Measurements from ENCODE around the gene HIF1AN. TPM values are rescaled to one million over a fixed set of nuclear protein-coding genes. Genes with fewer than 3 reads are reported as not detected.
"Not testable (repeated sequence)": the region's sequence is repeated elsewhere in the genome, so short reads cannot be mapped to it uniquely, and the experiment has no call there.

The HIF1AN gene
- polyA plus RNA-seq, 1 donor, result 40.1 TPM

GRCh38 chr10:100567249-100567648, 31.5 kb downstream of the HIF1AN start:
- no peak for DNase-seq

DNA sequence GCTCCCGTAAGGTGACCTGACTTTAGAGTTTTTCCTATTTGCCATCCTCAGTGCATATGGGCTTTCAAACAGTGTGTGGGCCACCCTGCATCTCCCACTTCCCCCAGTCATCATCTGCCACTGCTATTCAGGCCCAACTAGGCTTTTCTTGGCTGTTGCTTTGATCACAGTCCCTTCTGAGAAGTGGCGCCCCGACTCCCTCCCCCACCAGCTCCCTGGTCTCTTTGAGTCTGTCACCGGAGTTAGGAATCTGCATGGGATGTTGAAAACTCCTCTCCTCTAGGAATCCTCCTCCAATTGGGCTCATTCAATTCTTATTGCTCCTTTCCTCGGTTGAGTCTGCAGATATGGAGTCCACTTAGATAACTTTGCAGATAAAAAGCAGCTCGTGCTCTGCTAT, 32.1 kb downstream of the HIF1AN start:
- no peak for DNase-seq

DNA sequence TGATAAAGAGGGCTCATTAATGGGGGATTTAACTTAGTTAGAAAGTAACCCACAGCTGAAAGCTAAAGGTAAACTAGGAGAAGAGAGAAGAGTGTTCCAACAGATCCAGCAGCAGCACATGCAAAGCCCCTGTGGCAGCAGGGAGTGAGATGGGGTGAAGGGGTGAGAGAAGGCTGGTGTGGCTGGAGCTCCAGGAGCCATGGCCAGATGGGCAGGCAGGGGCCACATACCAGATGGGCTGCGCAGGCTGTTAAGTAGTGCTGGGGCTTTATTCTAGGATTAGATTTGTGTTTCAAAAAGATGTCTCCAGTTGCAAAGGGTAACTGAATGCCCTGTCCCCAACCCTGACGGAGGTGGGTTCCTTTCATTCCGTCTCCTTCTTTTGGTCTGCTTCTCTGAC, 33.2 kb downstream of the HIF1AN start:
- no peak for DNase-seq

- DNase-seq, result no peak
Observed at GRCh38 chr10:100569687-100570481, 34.1 kb downstream of the HIF1AN start.

DNA sequence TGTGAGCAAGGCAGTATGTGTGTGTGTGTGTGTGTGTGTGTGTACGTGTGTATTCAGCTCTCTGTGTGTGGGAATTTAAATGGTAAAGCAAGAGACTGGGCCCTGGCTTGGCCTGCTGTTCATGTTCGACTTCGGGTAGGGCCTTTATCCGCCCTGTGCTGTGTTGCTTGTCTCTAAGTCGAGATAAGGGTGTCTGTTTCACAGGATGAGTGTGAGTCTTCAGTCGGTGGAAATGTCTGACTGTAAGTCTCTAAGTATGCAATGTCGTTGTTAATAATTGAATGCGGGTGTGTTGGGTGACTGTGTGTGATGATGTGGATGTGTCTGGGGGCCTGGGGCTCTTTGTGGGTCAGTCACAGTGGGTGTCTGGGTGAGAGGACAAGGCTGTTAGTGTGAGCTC, 34.8 kb downstream of the HIF1AN start:
- DNase-seq, result no peak

- no peak for DNase-seq
Observed at GRCh38 chr10:100571084-100571856, 35.5 kb downstream of the HIF1AN start.

- not testable (repeated sequence) for DNase-seq
Observed at GRCh38 chr10:100575146-100575545, 39.4 kb downstream of the HIF1AN start.

DNA sequence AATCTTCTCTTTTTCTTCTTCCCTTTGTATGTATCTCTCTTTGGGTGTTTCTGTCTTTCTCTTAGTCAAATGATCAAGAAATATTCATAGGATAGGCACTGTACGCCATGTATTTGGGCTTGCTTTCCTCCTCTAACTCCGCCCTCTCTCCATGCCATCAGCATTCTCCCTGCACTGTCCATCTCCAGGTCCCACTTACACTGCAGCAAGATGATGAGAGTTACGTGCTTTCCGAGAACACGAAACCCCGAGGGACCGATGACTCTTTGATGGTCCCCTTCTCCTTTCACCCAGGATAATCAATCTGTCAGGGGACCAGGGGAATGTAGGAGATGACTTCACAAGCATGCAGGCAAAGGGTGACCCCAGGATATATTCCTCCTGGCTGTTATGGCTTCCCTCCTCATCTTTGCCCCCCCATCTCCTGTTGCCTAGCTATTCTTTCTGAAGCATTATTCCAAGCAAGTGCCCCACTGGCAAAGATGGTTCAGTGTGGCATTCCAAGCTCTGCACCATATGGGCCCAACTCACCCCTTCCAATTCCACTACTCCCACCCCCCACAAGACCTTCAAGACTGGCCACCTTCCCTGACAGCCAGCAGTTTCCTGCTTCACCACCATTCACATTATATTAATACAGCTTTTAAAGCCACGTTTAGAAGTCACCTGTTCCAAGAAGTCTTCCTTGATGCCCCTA, 40.0 kb downstream of the HIF1AN start:
- no peak for DNase-seq

- DNase-seq, result no peak
Observed at GRCh38 chr10:100576282-100576635, 40.5 kb downstream of the HIF1AN start.

DNA sequence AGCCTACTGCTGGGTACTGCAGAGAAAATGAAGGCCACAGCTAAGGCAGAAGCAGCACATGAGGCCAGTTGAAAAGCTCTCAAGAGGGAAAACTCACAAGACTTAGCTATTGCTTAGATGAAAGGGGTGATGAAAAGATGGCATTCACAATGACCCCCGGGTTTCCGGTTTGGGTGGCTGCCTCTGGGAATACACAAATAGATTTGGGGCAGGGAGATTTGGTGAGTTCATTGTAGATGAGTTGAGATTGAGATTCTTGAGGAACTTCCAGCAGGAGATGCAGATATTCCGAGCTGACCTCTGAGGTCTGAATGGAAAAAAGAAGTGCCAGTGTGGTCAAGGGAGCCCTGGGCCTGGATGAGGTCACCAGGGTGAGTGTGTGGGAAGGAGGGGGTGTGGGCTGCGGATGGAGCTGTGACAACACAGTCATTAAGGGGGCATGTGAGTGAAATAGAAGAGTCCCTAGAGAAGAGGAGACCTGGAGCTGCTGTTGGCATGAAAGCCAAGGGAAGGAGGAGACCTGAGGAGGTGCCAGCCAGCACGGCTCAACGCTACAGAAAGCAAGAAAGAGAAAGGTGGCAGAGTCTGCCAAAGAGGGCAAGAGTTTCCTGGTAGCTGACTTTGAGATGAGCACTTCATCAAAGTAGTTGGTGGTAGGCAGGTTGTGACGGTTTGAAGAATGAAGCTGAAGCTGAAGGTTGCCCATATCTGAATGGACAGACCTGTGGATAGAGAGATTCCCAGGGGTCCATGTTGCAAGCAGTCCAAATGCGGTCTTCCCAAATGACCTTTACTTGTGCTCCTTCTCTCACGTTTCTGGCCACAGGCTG, 43.7 kb downstream of the HIF1AN start:
- no peak for DNase-seq

DNA sequence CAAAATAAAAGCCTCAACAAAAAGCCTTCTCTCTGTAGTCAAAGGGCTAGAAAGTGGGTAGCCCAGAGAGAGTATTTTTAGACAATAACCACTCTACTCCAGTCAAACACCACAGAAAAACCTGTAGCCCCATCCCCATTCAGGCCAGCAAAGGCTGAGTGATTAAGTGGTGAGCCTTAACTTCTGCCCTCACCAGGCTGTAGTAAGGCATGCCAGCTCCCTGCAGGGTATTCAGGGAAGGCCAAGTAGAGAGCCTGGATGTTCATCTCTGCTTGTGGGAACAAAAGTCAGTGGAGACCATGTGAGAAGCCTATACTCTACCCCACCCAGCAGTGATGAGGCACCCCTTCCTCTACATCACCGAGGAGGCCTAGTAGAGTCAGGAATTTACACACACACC, 51.2 kb downstream of the HIF1AN start:
- DNase-seq, result no peak

GRCh38 chr10:100598166-100598565, 62.4 kb downstream of the HIF1AN start:
- no peak for DNase-seq

- DNase-seq, result no peak
Observed at GRCh38 chr10:100600218-100600617, 64.5 kb downstream of the HIF1AN start.

DNA sequence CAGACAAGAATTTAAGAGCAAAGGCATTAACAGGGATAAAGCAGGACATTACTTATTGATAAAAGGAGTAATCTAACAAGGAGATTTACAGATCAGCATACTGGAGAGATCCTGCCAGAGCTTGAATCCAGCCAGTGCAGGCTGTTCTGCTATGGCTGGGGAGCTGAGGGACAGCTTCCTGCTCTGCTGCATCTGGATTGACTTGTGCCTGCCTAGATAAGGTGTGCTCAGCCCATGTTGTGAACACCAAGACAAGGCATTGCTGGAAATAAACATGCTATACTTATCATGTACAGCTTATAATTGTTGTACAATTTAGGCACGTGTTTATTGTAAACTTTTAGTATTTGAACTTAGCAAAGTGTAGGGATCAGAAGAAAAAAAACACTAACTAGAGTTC, 71.7 kb downstream of the HIF1AN start:
- no peak for DNase-seq

Other genes starting within 250 kb of the HIF1AN start
- 22.0 TPM for gene BLOC1S2, start 249.3 kb upstream of the HIF1AN start, polyA plus RNA-seq (ENCODE audit: insufficient read length)
- not detected for gene PKD2L1, start 205.7 kb upstream of the HIF1AN start, polyA plus RNA-seq (ENCODE audit: insufficient read length)
- 28.1 TPM for gene SCD, start 188.7 kb upstream of the HIF1AN start, polyA plus RNA-seq (ENCODE audit: insufficient read length)
- 0.09 TPM for gene WNT8B, start 72.9 kb upstream of the HIF1AN start, polyA plus RNA-seq (ENCODE audit: insufficient read length)
- 12.4 TPM for gene SEC31B, start 16.1 kb upstream of the HIF1AN start, polyA plus RNA-seq (ENCODE audit: insufficient read length)
- 118 TPM for gene NDUFB8, start 6.1 kb upstream of the HIF1AN start, polyA plus RNA-seq (ENCODE audit: insufficient read length)
- not detected for gene PAX2, start 209.6 kb downstream of the HIF1AN start, polyA plus RNA-seq (ENCODE audit: insufficient read length)